ENCODE results near the gene APBA3.

GRCh38 chr19:3745363-3746045 lies 16.0 kb downstream of the APBA3 start:
- TF ChIP-seq EZH2 (IDR thresholded peaks at IDR 0.05; ENCODE audit: low read length, missing control alignments) (no peak), CTCF (conservative IDR thresholded peaks at IDR 0.05 in 1 of 2, IDR thresholded peaks at IDR 0.05 in 1 of 2; ENCODE audit: low read depth in 1 of 2, low read length in 2 of 2) (no peak)
